ENCODE results near the gene GFPT2. TPM values are rescaled to one million over a fixed set of nuclear protein-coding genes. Genes with fewer than 3 reads are reported as not detected.

Gene GFPT2
- total RNA-seq, 2 experiments from 2014 or later, result not detected

GRCh38 chr5:180348336-180348735 is 4.8 kb downstream of the GFPT2 start:
- Histone ChIP-seq H3K4me3 (ENCODE audit: low read depth, low read length, poor library complexity, severe bottlenecking) (no peak overlapping the region), H3K9me2 (ENCODE audit: insufficient read depth, low read length) (no peaks in the 10 kb centered on the region), H4K20me1 (ENCODE audit: insufficient read depth, low read length) (no peaks in the 10 kb centered on the region), H3K27ac (ENCODE audit: low read depth, low read length, poor library complexity, severe bottlenecking) (no peak overlapping the region), H3K79me2 (ENCODE audit: insufficient read depth, low read depth, low read length) (no peaks in the 10 kb centered on the region), H3K4me2 (ENCODE audit: low read length) (no peak overlapping the region), H3K9me3 (ENCODE audit: low read length) (no peaks in the 10 kb centered on the region), H3K36me3 (ENCODE audit: insufficient read depth, low read length) (no peaks in the 10 kb centered on the region), H2AFZ (ENCODE audit: low read length) (no peak overlapping the region), H3K4me1 (ENCODE audit: insufficient read depth, low read length, poor library complexity, severe bottlenecking) (no peaks in the 10 kb centered on the region)
- no TSS peak for BruUV-seq (replicated peaks)
- intact Hi-C loops (cut with micrococcal nuclease; ENCODE audit: unreplicated experiment), result no loop called here
- DNase-seq (ENCODE audit: low spot score), result no peak
- CTCF ChIA-PET (ENCODE audit: unreplicated experiment), result no interaction called here
- TF ChIP-seq CTCF (conservative IDR thresholded peaks at IDR 0.05; ENCODE audit: low read length) (no peak), EZH2phosphoT487 (IDR thresholded peaks at IDR 0.05; ENCODE audit: borderline replicate concordance, low read depth, low read length) (no peak)
- POLR2A ChIA-PET, result no interaction called here

- Histone ChIP-seq H3K36me3 (ENCODE audit: insufficient read depth, low read length) (no peaks in the 10 kb centered on the region), H3K4me3 (ENCODE audit: low read depth, low read length, poor library complexity, severe bottlenecking) (no peak overlapping the region), H4K20me1 (ENCODE audit: insufficient read depth, low read length) (no peaks in the 10 kb centered on the region), H3K27ac (ENCODE audit: low read depth, low read length, poor library complexity, severe bottlenecking) (no peak overlapping the region), H3K9me2 (ENCODE audit: insufficient read depth, low read length) (no peaks in the 10 kb centered on the region), H3K9me3 (ENCODE audit: low read length) (no peaks in the 10 kb centered on the region), H3K4me2 (ENCODE audit: low read length) (no peak overlapping the region), H3K4me1 (ENCODE audit: insufficient read depth, low read length, poor library complexity, severe bottlenecking) (no peaks in the 10 kb centered on the region), H3K79me2 (ENCODE audit: insufficient read depth, low read depth, low read length) (no peaks in the 10 kb centered on the region), H2AFZ (ENCODE audit: low read length) (no peak overlapping the region)
- DNase-seq (ENCODE audit: low spot score), result no peak
- no peak for TF ChIP-seq EZH2phosphoT487 (IDR thresholded peaks at IDR 0.05; ENCODE audit: borderline replicate concordance, low read depth, low read length)
- no peak for TF ChIP-seq CTCF (conservative IDR thresholded peaks at IDR 0.05; ENCODE audit: low read length)
- BruUV-seq (replicated peaks), result no TSS peak
- ChIA-PET CTCF (ENCODE audit: unreplicated experiment) (no interaction called here), POLR2A (no interaction called here)
- intact Hi-C loops (cut with micrococcal nuclease; ENCODE audit: unreplicated experiment), result no loop called here
Measured at GRCh38 chr5:180347702-180348101, 5.4 kb downstream of the GFPT2 start.

- no peaks in the 10 kb centered on the region for H3K36me3 ChIP-seq (ENCODE audit: insufficient read depth, low read length)
- ChIA-PET CTCF (ENCODE audit: unreplicated experiment) (no interaction called here), POLR2A (no interaction called here)
- intact Hi-C loops (cut with micrococcal nuclease; ENCODE audit: unreplicated experiment), result no loop called here
- H2AFZ ChIP-seq (ENCODE audit: low read length), result no peak overlapping the region
- H3K4me1 ChIP-seq (ENCODE audit: insufficient read depth, low read length, poor library complexity, severe bottlenecking), result no peaks in the 10 kb centered on the region
- TF ChIP-seq CTCF (conservative IDR thresholded peaks at IDR 0.05; ENCODE audit: low read length), result no peak
- no peak for TF ChIP-seq EZH2phosphoT487 (IDR thresholded peaks at IDR 0.05; ENCODE audit: borderline replicate concordance, low read depth, low read length)
- BruUV-seq (replicated peaks), result no TSS peak
- no peaks in the 10 kb centered on the region for H3K9me3 ChIP-seq (ENCODE audit: low read length)
- H3K9me2 ChIP-seq (ENCODE audit: insufficient read depth, low read length), result no peaks in the 10 kb centered on the region
- DNase-seq (ENCODE audit: low spot score), result no peak
- no peak overlapping the region for H3K27ac ChIP-seq (ENCODE audit: low read depth, low read length, poor library complexity, severe bottlenecking)
- no peaks in the 10 kb centered on the region for H3K79me2 ChIP-seq (ENCODE audit: insufficient read depth, low read depth, low read length)
- H3K4me3 ChIP-seq (ENCODE audit: low read depth, low read length, poor library complexity, severe bottlenecking), result no peak overlapping the region
- no peaks in the 10 kb centered on the region for H4K20me1 ChIP-seq (ENCODE audit: insufficient read depth, low read length)
- H3K4me2 ChIP-seq (ENCODE audit: low read length), result no peak overlapping the region
Measured at GRCh38 chr5:180346358-180346757, 6.8 kb downstream of the GFPT2 start.
